Ishikawa (cell line): ENCODE data around the gene MAPK8IP2.

Source experiments
- CEBPB ChIP-seq: IDR thresholded peaks from 2 replicates; pipeline ENCODE4 v1.6.1; 2012
- EP300 ChIP-seq: IDR thresholded peaks from 2 replicates; pipeline ENCODE4 v1.6.1; 2012; ENCODE audit warnings: borderline replicate concordance
- FOXM1 ChIP-seq: IDR thresholded peaks from 2 replicates; pipeline ENCODE4 v1.6.1; 2012; ENCODE audit warnings: low read depth, borderline replicate concordance
- NFIC ChIP-seq: IDR thresholded peaks from 2 replicates; pipeline ENCODE4 v1.6.1; 2012
- TAF1 ChIP-seq: IDR thresholded peaks from 2 replicates; pipeline ENCODE4 v1.6.1; 2012; ENCODE audit warnings: low read depth, mild to moderate bottlenecking
- TF ChIP-seq, protein P1 (sequence below): IDR thresholded peaks from 2 replicates; pipeline ENCODE4 v1.6.1; 2012

DNA sequence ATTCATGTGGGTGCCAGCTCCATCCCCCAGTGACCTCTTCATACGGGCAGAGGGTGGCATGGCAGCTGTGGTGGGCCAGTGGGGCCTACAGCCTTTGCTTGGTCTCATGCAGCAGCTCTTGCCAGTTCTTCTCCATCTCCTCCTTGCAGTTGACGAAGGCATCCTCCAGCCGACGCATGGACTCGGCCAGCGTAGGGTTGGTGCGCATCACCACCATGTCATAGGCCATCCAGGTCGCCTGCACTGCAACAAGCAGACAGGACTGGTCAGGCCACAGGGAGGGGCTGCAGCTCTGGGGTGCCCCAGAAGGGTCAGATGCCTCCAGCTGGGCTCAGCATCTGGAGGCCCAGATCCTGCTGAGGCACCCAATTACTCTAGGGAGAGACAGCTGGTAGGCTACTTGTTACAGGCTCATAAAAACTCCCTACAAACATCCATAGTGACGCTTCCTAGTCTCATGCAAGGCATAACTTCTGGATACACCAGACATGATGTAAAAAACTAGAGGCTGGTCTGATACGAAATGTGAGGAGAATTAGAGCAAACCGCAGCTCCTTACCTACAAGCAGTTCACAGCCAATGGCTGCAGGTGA lies 49.3 kb upstream of the MAPK8IP2 start:
- TF ChIP-seq FOXM1 (no peak), TAF1 (no peak), EP300 (no peak), CEBPB (no peak), NFIC (no peak)
- TF ChIP-seq, protein P1, sequence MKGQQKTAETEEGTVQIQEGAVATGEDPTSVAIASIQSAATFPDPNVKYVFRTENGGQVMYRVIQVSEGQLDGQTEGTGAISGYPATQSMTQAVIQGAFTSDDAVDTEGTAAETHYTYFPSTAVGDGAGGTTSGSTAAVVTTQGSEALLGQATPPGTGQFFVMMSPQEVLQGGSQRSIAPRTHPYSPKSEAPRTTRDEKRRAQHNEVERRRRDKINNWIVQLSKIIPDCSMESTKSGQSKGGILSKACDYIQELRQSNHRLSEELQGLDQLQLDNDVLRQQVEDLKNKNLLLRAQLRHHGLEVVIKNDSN, result no peak
